GM21367 (cell line): ENCODE results near the gene IL6.
"Not testable (repeated sequence)": the region's sequence is repeated elsewhere in the genome, so short reads cannot be mapped to it uniquely, and the experiment has no call there.

Source experiments
- ATAC-seq: cut with Tn5 transposase; IDR thresholded peaks from one replicate; pipeline ENCODE4 v1.9.1; 2021; ENCODE audit not compliant: unreplicated experiment

Gene IL6

GRCh38 chr7:22779730-22780323 lies 52.8 kb downstream of the IL6 start:
- not testable (repeated sequence) for ATAC-seq

GRCh38 chr7:22781230-22781711 lies 54.3 kb downstream of the IL6 start:
- ATAC-seq = no peak
